ENCODE data around the gene SRM.
"Not testable (repeated sequence)": the region's sequence is repeated elsewhere in the genome, so short reads cannot be mapped to it uniquely, and the experiment has no call there.

DNA sequence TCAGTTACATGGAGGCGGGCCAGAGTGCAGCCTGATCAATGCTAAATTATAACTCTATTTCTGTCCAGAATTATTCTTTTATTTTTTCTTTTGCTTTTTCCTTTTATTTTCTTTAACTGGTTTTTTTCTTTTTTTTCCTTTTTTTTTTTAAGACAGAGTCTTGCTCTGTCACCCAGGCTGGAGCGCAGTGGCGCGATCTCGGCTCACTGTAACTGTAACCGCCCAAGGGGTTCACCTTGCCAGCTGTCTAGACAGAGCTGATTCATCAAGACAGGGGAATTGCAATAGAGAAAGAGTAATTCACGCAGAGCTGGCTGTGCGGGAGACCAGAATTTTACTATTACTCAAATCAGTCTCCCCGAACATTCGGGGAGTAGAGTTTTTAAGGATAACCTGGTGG lies 8.7 kb downstream of the SRM start:
- TF ChIP-seq, protein P1, sequence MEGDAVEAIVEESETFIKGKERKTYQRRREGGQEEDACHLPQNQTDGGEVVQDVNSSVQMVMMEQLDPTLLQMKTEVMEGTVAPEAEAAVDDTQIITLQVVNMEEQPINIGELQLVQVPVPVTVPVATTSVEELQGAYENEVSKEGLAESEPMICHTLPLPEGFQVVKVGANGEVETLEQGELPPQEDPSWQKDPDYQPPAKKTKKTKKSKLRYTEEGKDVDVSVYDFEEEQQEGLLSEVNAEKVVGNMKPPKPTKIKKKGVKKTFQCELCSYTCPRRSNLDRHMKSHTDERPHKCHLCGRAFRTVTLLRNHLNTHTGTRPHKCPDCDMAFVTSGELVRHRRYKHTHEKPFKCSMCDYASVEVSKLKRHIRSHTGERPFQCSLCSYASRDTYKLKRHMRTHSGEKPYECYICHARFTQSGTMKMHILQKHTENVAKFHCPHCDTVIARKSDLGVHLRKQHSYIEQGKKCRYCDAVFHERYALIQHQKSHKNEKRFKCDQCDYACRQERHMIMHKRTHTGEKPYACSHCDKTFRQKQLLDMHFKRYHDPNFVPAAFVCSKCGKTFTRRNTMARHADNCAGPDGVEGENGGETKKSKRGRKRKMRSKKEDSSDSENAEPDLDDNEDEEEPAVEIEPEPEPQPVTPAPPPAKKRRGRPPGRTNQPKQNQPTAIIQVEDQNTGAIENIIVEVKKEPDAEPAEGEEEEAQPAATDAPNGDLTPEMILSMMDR (IDR thresholded peaks at IDR 0.05), result not testable (repeated sequence)
- TF ChIP-seq, protein P2, sequence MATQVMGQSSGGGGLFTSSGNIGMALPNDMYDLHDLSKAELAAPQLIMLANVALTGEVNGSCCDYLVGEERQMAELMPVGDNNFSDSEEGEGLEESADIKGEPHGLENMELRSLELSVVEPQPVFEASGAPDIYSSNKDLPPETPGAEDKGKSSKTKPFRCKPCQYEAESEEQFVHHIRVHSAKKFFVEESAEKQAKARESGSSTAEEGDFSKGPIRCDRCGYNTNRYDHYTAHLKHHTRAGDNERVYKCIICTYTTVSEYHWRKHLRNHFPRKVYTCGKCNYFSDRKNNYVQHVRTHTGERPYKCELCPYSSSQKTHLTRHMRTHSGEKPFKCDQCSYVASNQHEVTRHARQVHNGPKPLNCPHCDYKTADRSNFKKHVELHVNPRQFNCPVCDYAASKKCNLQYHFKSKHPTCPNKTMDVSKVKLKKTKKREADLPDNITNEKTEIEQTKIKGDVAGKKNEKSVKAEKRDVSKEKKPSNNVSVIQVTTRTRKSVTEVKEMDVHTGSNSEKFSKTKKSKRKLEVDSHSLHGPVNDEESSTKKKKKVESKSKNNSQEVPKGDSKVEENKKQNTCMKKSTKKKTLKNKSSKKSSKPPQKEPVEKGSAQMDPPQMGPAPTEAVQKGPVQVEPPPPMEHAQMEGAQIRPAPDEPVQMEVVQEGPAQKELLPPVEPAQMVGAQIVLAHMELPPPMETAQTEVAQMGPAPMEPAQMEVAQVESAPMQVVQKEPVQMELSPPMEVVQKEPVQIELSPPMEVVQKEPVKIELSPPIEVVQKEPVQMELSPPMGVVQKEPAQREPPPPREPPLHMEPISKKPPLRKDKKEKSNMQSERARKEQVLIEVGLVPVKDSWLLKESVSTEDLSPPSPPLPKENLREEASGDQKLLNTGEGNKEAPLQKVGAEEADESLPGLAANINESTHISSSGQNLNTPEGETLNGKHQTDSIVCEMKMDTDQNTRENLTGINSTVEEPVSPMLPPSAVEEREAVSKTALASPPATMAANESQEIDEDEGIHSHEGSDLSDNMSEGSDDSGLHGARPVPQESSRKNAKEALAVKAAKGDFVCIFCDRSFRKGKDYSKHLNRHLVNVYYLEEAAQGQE (IDR thresholded peaks at IDR 0.05; ENCODE audit: insufficient read depth in 1 of 2, low read depth in 2 of 2, low read length in 1 of 2), result not testable (repeated sequence)
- not testable (repeated sequence) for TF ChIP-seq POLR2AphosphoS5, TCF7L2 (IDR thresholded peaks at IDR 0.05; ENCODE audit: low read depth, low read length)
